ENCODE results near the gene CRYBB1.

CRYBB1 gene

DNA sequence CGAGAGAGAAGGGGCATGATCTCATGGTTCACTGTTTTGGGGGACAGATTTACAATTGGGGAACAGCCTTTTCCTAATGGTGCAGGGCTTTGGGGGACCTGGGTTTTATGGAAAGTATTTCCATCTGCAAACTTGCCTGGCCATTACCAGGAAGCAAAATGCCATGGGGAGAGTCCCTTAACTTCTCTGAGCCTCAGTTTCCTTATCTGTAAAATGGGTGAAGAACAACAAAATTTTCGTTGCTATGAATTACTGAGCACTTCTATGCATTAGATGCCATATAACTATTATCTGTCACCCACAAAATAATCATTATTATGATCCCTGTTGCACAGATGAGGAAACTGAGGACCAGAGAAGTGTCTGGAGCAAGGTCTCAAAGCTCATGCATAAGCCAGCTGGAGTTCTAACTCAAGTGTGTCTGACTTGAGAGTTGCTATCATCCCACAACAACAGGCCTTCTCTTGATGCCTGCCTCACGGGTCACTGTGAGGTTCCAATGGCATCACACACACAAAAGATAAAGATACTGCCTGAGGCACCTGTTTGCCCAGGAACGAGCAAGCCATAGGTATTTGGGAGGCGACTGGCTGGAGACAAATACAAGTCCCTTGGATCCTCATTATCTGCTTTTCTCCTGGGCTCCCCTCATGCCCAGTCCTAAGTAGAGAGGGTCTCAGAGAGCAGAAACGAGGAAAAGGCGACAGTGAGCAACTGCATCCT, 43.7 kb downstream of the CRYBB1 start:
- DNase-seq = no peak

DNA sequence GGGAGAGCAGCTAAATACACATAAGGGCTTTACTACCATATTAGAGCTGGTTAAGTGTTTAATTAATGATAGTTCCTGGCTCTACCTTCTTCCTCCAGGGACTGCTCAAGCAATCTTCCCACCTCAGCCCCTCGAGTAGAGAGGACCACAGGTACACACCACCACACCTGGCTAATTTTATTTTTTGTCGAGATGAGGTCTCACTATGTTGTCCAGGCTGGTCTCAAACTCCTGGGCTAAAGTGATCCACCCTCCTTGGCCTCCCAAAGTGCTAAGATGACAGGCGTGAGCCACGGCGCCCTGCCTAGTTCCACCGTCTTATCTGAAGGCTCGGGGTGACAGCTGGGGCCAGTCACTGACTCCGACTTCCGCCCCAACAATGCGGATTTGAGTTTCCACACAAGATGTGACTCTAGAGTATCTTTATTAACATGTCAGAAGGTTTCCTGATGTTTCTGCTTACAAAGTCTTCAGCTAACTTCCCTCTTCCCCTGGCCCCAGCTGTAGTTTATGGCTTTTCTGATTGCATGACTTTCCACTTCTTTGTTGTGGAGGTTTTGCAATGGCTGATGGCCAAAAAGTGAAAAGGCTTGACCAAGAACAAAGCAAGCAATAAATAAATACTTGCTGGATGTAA, 44.7 kb downstream of the CRYBB1 start:
- DNase-seq = no peak

DNA sequence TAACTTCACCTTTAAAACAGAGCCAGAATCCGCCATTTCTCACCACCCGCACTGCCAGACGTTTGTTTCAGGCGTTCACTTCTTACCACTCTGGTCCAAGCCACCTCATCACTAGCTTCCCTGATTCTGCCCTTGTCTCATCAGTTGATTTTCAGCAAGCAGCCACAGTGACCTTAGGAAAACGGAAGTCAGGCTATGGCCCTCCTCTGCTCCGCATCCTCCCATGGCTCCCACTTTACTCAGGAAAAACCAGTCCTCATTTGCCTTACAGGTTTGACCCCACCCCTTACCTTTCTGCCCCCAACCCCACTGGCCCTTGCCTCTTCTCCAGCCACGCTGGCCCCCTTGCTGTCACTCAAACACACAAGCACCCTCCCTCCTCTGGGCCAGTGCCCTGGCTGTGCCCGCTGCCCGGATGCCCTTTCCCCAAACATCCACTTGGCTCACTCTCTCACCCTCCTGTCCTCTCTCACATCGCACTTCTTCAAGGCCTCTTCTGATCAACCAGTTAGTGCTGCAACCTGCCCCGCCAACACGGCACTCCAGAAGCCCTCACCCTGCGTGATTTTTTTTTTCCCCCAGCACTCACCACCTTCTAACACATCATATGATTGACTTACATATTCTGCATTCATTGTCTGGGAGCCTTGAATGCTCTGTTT, 46.8 kb downstream of the CRYBB1 start:
- DNase-seq = no peak

DNA sequence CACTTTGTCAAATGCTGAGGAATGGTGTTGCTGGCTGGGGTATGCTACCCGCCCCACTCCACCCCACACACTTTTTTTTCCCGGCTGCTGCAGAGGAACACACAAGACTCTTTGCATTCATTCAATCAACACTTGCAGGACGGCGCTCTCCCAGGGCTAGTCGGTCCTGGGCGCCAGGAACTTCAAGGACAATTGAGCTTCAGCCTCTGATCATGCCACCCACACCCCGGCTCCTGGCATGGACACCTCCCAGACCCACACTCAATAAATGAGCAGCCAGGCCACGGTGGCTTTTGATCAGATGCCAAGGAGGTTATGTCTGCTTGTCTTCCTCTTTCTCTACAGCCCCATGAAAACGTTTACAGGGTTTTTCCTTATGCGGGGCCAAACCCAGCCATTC, 47.7 kb downstream of the CRYBB1 start:
- DNase-seq = no peak

DNA sequence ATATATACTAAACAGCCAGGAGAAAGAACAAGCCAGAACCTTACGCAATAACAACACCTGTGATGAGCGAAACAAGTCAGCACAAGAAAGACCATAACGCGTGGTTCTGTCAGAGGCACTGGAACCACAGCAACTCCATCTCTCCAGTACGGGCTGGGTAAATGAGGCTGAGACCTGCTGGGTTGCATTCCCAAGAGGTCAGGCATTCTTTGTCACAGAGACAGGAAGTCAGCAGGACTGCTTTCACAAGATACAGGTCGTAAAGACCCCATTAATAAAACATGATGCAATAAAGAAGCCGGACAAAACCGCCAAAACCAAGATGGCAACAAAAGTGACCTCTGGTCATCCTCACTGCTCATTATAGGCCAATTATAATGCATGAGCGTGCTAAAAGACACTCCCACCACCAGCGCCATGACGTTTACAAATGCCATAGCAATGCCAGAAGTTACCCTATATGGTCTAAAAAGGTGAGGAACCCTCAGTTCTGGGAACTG, 49.6 kb downstream of the CRYBB1 start:
- DNase-seq = peak; percentile 50

DNA sequence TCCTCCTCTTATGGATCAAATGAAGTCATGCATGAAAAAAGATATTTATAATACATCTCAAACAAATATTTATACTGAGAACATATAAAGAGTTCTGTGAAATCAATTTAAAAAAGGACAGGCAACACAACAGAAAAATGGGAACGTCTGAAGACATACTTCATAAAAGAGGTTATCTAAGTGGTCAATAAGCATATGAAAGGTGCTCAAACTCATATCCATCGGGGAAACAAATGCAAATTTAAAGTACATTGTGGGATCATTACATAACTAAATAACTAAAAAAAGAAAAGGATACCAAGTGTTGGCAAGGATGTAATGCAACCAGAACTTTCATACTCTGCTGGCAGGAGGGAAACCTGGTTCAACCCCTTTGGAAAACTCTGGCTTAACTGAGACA, 50.2 kb downstream of the CRYBB1 start:
- DNase-seq = no peak

DNA sequence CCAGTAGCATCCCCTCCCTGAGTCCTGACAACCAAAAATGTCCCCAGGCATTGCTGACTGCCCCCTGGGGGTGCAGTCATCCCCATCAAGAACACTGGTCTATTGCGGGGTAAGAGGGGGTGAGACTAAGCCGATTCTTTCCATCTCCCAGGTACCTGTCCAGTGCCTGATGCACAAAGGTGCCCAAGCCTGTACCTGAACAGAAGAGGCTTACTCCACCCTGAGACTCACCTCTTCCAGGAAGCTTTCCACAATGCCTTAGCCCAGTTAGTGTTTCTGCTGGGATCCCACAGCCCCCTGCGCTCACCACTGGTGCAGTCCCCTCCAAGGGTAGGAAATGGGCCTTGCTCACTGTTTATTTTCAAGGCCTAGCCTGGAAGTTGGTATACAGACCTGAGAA, 50.8 kb downstream of the CRYBB1 start:
- DNase-seq = no peak

DNA sequence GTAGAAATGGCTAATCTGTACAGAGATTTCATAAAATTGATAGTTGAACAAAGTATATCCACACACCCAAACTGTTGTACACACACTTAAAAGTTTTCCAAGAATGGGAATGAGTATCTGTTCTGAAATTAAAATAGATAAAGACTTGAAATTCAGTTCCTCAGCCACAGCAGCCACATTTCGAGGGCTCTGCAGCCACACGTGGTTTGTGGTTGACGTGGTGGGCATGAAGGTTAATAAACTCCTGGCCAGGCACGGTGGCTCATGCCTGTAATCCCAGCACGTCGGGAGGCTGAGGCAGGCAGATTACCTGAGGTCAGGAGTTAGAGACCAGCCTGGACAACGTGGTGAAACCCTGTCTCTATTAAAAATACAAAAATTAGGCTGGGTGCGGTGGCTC, 51.9 kb downstream of the CRYBB1 start:
- no peak for DNase-seq

DNA sequence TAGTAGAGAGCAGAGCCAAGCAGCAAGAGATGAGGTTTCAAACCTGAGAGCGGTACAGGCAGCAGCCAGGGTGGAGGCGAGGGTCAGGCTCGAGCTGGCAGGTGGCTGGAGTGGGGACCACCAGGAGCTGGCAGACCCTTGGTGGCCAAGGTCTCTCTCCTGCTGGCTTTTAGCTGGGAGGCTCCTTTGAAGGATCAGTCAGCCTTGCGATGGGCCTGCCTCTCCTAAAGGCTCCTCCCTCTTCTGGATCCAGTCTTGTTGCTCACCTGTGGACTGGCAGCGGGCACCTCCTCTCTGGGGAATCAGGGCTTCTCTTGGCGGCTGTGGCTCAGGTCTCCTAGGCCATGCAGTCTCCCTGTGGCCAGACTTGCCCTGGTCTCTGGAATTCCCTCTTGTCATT, 52.6 kb downstream of the CRYBB1 start:
- no peak for DNase-seq

DNA sequence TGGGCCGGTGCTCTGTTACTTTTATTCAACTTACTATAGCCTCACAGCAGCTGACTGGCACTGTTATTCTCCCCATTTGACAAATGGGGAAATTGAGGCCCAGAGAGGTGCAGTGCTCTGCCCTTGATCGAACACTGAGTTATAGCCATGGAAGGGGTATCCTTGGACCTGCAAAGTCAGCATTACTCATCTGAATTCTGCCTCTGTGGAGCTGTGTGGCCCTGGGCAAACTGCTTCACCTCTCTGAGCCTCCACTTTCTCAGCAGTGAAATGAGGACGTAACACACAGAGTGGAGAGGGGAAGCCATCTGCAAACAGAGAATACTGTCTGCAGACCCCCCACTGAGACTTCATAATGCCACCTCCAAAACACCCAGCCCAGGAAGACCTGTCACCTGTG, 53.2 kb downstream of the CRYBB1 start:
- no peak for DNase-seq

DNA sequence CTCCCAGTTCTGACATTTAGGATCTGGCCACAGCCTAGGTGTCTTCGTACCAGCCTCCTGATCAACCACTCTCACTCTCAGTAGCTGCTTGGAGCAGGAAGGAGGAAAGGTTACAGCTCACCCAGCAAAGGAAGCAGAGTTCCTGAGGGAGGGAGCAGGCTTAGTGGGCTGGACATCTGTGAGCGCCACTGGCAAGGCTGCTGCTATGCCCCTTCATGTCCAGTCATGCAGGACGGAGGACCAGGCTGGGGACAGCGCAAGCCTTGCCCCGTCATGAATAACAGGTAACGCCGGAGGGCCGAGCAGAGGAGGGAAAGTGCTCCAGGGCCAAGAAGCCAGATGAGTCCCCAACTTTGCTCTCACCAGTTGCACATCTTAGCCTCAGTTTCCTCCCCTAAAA, 53.6 kb downstream of the CRYBB1 start:
- DNase-seq = no peak

DNA sequence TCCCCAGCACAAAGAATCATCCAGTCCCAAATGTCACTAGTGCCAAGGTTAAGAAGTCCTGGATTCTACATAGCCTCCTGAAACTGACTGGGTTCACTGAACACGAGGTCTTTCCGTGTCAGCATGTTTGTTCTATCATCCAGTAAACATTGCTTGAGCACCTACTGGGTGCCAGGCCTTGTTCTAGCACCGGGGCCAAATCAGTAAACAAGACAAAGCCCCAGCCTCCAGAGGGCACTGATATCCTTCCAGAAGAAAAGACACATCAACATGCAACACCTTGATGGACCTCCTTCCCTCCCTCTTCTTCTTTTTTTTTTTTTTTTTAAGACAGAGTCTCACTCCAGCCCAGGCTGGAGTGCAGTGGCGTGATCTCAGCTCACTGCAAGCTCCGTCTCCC, 54.8 kb downstream of the CRYBB1 start:
- DNase-seq = no peak

DNA sequence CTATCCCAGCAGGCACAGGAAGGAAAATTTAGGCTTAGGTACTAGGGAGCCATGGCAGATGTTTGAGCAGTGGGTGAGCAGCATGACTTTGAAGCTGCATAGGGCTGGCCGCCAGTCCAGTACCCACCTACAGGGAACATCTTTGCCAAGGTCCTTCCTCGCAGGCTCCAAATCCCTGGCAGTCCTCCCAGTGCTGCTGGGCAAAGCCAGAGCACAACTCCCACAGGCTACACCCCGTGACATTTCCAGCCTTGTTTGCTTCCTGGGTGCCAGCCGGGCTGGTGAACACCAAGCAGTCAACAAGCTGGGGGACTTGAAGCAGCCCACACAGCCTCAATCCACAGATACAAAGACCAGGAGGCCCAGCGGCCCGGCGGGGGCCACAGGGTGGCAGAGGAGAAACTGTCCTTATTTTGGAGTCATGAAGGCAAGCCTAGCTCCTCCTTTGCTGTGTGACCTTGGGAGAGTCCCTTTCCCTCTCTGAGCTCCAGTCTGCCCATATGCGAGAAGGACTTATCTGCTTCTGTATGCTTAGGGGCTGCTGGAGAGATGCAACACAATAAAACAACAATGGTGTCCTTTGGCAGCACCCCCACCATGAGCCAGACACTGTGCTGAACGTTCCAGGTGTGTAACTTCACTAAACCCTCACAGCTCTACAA, 55.9 kb downstream of the CRYBB1 start:
- DNase-seq = no peak

DNA sequence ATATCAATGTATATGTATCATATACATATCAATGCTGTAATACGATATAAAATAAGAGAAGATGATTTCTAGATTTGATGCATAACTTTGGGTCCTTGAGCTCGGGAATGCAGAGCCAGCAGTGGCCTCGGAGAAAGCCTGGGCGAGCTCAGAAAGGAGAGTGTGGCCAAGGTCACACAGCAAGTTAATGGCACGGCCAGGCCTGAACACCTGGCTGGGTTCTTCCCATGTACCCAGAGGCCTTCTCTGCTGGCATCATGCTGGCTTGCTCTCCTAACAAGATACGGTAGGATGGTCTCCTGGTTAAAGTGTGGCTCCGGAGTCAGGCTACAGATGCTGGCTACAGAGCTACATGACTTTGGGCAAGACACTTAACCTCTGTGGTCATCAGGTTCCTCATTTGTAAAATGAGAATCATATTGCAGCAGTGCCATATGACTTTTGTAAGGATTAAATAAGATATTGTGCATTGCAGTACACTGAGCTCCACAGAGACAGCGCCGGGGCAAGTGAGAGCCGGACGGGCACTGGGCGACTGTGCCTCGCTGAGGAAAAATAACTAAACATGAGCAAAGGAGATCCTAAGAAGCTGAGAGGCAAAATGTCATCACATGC, 57.8 kb downstream of the CRYBB1 start:
- DNase-seq = no peak

DNA sequence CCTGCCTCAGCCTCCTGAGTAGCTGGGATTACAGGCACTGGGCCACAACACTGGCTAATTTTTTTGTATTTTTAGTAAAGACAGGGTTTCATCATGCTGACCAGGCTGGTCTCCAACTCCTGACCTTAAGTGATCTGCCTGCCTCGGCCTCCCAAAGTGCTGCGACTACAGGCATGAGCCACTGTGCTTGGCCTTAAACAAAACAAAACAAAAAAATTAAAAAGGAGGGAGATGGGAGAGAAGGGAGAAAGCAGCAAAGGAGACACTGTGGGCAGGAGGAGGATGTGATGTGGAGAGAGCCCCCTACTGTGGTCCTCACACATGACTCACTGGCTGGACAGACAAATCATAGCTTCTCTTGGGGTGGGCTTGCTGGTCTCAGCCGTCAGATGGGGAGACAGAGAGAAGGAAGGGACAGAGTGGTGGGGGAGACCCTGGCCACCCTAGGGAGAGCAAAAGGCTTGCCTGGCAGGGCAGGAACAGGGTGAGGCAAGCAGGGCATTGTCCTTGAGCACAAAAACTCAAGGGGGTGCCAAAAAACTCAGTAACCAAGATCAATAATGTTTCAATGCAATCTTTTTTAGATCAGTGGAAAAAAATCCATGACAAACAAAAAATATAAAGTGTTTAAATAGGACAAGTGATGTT, 59.5 kb downstream of the CRYBB1 start:
- no peak for DNase-seq

DNA sequence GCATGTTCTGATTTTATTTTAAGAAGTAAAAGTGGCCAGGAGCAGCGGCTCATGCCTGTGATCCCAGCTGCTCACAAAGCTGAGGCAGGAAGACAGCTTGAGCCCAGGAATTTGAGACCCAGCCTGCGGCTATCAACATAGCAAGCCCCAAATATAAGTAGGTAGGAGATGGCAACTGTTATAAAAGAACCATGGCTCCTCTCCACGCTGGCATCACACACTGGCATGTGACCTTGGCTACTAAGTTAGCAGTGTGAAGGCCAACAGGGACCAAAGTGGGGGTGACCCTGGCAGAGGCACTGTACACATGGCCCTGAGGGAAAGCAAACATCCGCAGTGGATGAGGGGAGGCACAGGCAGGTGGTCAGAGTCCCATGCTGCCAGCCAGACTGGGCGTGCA, 60.9 kb downstream of the CRYBB1 start:
- no peak for DNase-seq

DNA sequence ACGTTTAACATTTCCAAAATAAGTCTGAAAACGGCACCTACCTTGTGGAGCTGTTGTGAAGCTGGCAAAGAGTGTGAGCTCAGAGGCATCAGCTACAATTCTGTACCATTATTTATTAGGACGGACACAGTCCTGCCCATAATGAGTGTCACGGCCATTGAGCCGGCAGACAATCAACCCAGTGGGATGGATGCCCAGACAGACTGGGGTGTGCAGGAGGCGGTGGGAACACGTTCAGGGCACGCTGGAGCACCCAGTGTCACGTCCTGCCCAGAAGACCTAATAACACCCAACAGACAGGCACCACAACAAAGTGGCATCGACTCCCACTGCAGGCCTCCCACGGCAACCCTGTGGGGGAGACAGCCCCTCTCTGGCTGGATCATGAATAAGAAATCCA, 62.3 kb downstream of the CRYBB1 start:
- DNase-seq = no peak

DNA sequence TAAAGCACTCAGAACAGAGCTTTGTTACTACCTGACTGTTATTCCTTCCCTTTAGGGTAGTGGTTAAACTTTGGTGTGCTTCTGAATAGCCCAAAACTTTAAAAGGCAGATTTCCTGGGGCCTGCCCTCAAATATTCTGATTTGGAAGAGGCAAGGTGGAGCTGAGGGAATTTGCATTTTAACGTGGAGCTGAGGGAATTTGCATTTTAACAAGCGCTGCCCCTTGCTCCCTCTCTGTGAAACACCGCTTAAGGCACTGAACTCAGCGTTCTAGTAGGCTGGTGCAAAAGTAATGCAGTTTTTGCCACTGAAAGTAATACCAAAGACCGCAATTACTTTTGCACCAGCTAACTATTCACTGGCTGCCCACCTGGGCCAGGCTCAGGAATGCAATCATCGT, 62.9 kb downstream of the CRYBB1 start:
- no peak for DNase-seq

DNA sequence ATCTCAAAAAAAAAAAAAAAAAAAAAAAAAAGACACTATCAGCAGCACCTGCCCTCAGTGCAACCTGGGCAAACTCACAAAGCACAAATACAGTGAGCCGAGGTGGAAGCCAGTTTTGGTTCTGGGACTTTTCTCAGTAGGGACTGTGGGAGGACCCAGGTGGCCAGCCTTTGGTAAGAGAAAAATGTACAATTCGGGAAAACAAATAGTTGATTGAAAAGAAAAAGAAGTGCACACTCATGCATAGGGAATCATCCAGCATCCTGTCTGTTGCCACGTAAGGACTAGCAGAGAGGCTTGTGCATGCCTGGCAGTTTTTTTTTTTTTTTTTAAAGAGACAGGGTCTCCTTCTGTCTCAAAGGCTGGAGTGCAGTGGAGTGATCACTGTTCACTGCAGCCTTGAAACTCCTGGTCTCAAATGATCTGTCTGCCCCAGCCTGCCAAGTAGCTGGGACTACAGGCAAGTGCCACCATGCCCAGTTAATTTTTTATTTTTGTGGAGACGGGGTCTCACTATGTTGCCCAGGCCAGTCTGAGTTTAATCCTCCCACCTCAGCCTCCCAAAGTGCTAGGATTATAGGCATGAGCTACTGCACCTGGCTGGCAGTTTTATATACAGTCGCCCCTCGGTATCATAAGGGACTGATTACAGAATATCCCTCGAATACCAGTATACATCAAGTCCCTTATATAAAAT, 64.6 kb downstream of the CRYBB1 start:
- DNase-seq = no peak

DNA sequence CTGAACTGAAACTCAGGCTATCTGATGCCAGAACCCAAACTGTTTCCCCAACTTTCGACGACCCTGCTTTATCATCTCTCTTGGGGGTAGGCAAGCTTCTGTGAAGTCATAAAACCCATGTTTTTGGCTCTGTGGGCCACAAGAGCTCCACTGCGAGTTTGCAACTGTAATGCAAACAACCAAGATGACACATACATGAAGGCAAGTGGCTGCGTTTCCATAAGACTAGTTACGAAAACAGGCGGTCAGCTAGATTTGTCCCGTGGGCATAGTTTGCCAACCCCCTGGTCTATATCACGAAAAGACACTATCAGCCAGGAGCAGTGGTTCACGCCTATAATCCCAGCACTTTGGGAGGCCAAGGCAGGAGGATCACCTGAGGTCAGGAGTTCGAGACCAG, 65.4 kb downstream of the CRYBB1 start:
- DNase-seq = no peak

DNA sequence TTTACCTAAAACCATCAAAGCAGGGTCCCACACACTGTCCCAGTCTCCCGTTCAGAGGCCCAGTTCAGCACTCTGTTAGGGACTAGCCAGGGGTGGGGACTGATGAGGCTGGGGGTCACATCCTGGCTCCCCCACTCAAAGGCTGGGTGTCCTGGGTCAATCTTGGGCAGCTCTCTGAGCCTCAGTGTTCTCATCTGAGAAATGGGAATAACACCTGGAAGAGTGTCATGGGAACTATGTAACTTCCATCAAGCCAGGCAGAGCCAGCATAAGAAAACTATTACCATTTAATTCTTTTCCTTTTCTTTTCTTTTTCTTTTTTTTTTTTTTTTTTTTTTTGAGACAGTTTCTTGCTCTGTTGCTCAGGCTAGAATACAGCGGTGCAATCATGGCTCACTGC, 66.3 kb downstream of the CRYBB1 start:
- DNase-seq = no peak

DNA sequence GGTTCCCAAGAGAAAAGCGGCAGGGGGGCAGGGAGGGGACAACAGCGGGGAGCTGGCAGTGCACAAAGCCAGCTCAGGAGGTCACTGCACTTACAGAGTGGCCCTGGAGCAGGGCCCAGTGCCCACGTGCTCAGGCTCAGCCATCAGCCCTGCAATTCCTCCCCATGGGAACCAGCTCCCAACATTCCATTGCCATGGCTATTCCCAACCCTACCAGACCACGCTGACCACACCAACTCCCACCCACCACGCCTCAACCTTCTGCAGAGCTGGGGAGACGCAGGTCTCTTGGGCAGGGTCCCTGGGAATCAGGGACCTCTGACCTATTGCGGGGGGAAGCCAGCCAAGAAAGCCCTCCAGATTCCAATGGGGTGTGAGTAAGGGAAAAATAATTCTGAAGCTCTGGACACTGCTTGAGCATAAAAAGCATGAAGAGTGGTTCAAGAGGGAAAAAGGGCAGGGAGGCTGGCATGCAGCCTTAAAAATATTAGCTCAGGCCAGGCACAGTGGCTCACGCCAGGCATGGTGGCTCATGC, 67.3 kb downstream of the CRYBB1 start:
- peak; percentile 34 for DNase-seq

Measured in eye (tissue), 1 donor.